ENCODE data around the gene CAMK2A.

Gene CAMK2A

GRCh38 chr5:150181766-150182545 is 107.6 kb downstream of the CAMK2A start:
- no peaks in the 10 kb centered on the region for H3K4me1 ChIP-seq (ENCODE audit: control insufficient read depth, low read length)
- TF ChIP-seq CTCF (IDR thresholded peaks at IDR 0.05; ENCODE audit: low read depth, low read length, poor library complexity, severe bottlenecking) (no peak), EZH2phosphoT487 (IDR thresholded peaks at IDR 0.05; ENCODE audit: borderline replicate concordance, low read length) (no peak)
- no peaks in the 10 kb centered on the region for H3F3A ChIP-seq (ENCODE audit: control insufficient read depth, insufficient read depth)
- no peaks in the 10 kb centered on the region for H3K36me3 ChIP-seq (ENCODE audit: control insufficient read depth, low read length)
- no peaks in the 10 kb centered on the region for H3K79me2 ChIP-seq (ENCODE audit: control insufficient read depth, low read length)
- no peaks in the 10 kb centered on the region for H3K9me2 ChIP-seq (replicated peaks; ENCODE audit: control insufficient read depth, low read length)
- no peaks in the 10 kb centered on the region for H3K27me3 ChIP-seq (ENCODE audit: control insufficient read depth, low read length)
- H3K4me2 ChIP-seq (ENCODE audit: low read length), result no peak overlapping the region
- H3K27ac ChIP-seq (ENCODE audit: low read depth, low read length), result no peak overlapping the region
- no peaks in the 10 kb centered on the region for H3K9me3 ChIP-seq (ENCODE audit: control insufficient read depth, insufficient read depth, low read length)
- H4K20me1 ChIP-seq (ENCODE audit: control insufficient read depth, insufficient read depth, low read depth, low read length), result no peaks in the 10 kb centered on the region
- no peak overlapping the region for H3K4me3 ChIP-seq (ENCODE audit: low read length)

GRCh38 chr5:150181027-150181426 is 108.5 kb downstream of the CAMK2A start:
- no peaks in the 10 kb centered on the region for H3K9me3 ChIP-seq (ENCODE audit: control insufficient read depth, insufficient read depth, low read length)
- H3K27ac ChIP-seq (ENCODE audit: low read depth, low read length), result no peak overlapping the region
- no peaks in the 10 kb centered on the region for H3K9me2 ChIP-seq (replicated peaks; ENCODE audit: control insufficient read depth, low read length)
- no peaks in the 10 kb centered on the region for H3K36me3 ChIP-seq (ENCODE audit: control insufficient read depth, low read length)
- no peaks in the 10 kb centered on the region for H4K20me1 ChIP-seq (ENCODE audit: control insufficient read depth, insufficient read depth, low read depth, low read length)
- no peaks in the 10 kb centered on the region for H3K79me2 ChIP-seq (ENCODE audit: control insufficient read depth, low read length)
- H3K27me3 ChIP-seq (ENCODE audit: control insufficient read depth, low read length), result no peaks in the 10 kb centered on the region
- no peaks in the 10 kb centered on the region for H3K4me1 ChIP-seq (ENCODE audit: control insufficient read depth, low read length)
- TF ChIP-seq CTCF (IDR thresholded peaks at IDR 0.05; ENCODE audit: low read depth, low read length, poor library complexity, severe bottlenecking) (no peak), EZH2phosphoT487 (IDR thresholded peaks at IDR 0.05; ENCODE audit: borderline replicate concordance, low read length) (no peak)
- H3K4me2 ChIP-seq (ENCODE audit: low read length), result no peak overlapping the region
- no peaks in the 10 kb centered on the region for H3F3A ChIP-seq (ENCODE audit: control insufficient read depth, insufficient read depth)
- no peak overlapping the region for H3K4me3 ChIP-seq (ENCODE audit: low read length)

GRCh38 chr5:150180241-150181026 is 109.1 kb downstream of the CAMK2A start:
- H3K9me2 ChIP-seq (replicated peaks; ENCODE audit: control insufficient read depth, low read length), result no peaks in the 10 kb centered on the region
- no peak overlapping the region for H3K4me2 ChIP-seq (ENCODE audit: low read length)
- TF ChIP-seq CTCF (IDR thresholded peaks at IDR 0.05; ENCODE audit: low read depth, low read length, poor library complexity, severe bottlenecking) (no peak), EZH2phosphoT487 (IDR thresholded peaks at IDR 0.05; ENCODE audit: borderline replicate concordance, low read length) (no peak)
- H4K20me1 ChIP-seq (ENCODE audit: control insufficient read depth, insufficient read depth, low read depth, low read length), result no peaks in the 10 kb centered on the region
- no peaks in the 10 kb centered on the region for H3K9me3 ChIP-seq (ENCODE audit: control insufficient read depth, insufficient read depth, low read length)
- H3K27me3 ChIP-seq (ENCODE audit: control insufficient read depth, low read length), result no peaks in the 10 kb centered on the region
- no peak overlapping the region for H3K27ac ChIP-seq (ENCODE audit: low read depth, low read length)
- no peaks in the 10 kb centered on the region for H3K79me2 ChIP-seq (ENCODE audit: control insufficient read depth, low read length)
- H3K4me1 ChIP-seq (ENCODE audit: control insufficient read depth, low read length), result no peaks in the 10 kb centered on the region
- no peak overlapping the region for H3K4me3 ChIP-seq (ENCODE audit: low read length)
- H3K36me3 ChIP-seq (ENCODE audit: control insufficient read depth, low read length), result no peaks in the 10 kb centered on the region
- H3F3A ChIP-seq (ENCODE audit: control insufficient read depth, insufficient read depth), result no peaks in the 10 kb centered on the region
